PFSK-1 (cell line): ENCODE measurements around the gene CHST11.

ENCODE experiments used
- FOXP2 ChIP-seq: optimal IDR thresholded peaks from 2 replicates; pipeline ENCODE3; 2011; ENCODE audit warnings: borderline replicate concordance, control low read depth, inconsistent platforms; ENCODE audit not compliant: insufficient read depth; ENCODE audit errors: extremely low read length, extremely low read depth
- POLR2AphosphoS5 ChIP-seq: IDR thresholded peaks from 2 replicates; pipeline ENCODE4 v1.6.1; 2012; ENCODE audit warnings: low read depth, mild to moderate bottlenecking, control low read depth, low read length, moderate library complexity
- REST ChIP-seq, 2 experiments: IDR thresholded peaks; 2 replicates each; pipeline versions ENCODE4 v1.6.1 to v1.8.0; 2011 to 2012; ENCODE audit warnings: low read depth in 2 of 2, low read length in 2 of 2, control low read depth in 1 of 2, inconsistent platforms in 1 of 2, mild to moderate bottlenecking in 1 of 2, moderate library complexity in 1 of 2; ENCODE audit not compliant: insufficient read depth in 1 of 2
- SIN3A ChIP-seq: IDR thresholded peaks from 2 replicates; pipeline ENCODE4 v1.6.1; 2012; ENCODE audit warnings: mild to moderate bottlenecking, low read length, moderate library complexity, borderline replicate concordance; ENCODE audit not compliant: insufficient read depth
- TAF1 ChIP-seq: IDR thresholded peaks from 2 replicates; pipeline ENCODE4 v1.6.1; 2012; ENCODE audit warnings: low read length, control low read depth, borderline replicate concordance; ENCODE audit not compliant: insufficient read depth

CHST11 gene

DNA sequence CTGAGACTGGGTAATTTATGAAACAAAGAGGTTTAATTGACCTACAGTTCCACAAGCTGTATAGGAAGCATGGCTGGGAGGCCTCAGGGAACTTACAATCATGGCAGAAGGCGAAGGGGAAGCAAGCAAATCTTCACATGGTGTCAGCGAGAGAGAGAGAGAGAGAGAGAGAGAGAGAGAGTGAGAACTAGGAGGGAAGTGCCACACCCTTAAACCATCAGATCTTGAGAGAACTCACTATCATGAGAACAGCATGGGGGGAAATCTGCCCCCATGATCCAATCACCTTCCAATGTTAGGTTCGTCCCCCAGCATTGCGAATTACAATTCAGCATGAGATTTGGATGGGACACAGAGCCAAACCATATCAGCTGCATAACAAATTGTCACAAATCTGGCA lies 96.7 kb downstream of the CHST11 start:
- no peak for TF ChIP-seq FOXP2
- TF ChIP-seq POLR2AphosphoS5 = no peak
- no peak for TF ChIP-seq REST (IDR thresholded peaks at IDR 0.05; ENCODE audit: insufficient read depth in 1 of 2, low read depth in 2 of 2, low read length in 2 of 2)
- TF ChIP-seq TAF1 = no peak
- no peak for TF ChIP-seq SIN3A

DNA sequence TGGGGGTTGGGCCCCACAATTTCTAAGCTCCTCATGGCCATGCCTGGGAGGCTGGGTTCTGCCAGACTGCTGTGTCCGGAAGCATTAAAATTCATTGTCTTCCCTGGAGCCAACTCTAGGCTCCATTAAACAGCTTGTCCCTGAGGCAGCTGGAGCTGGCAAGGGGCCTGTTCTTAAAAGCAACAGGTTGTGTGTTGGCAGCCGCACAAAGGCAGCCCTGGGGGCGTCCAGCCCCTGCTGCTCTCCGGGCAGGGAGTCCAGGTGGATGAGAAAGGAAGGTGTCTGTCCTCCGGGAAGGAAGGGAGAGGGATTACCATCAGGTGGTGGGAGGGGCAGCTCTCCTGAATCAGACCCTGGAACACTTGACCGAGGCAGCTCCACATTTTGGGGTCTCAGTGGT lies 98.9 kb downstream of the CHST11 start:
- TF ChIP-seq SIN3A (no peak), POLR2AphosphoS5 (no peak), TAF1 (no peak), FOXP2 (no peak), REST (IDR thresholded peaks at IDR 0.05; ENCODE audit: insufficient read depth in 1 of 2, low read depth in 2 of 2, low read length in 2 of 2) (no peak)

GRCh38 chr12:104557488-104558195 lies 100.9 kb downstream of the CHST11 start:
- TF ChIP-seq POLR2AphosphoS5 = no peak
- no peak for TF ChIP-seq REST (IDR thresholded peaks at IDR 0.05; ENCODE audit: insufficient read depth in 1 of 2, low read depth in 2 of 2, low read length in 2 of 2)
- TF ChIP-seq SIN3A = no peak
- no peak for TF ChIP-seq TAF1
- no peak for TF ChIP-seq FOXP2

- TF ChIP-seq FOXP2 (no peak), POLR2AphosphoS5 (no peak), SIN3A (no peak), TAF1 (no peak), REST (IDR thresholded peaks at IDR 0.05; ENCODE audit: insufficient read depth in 1 of 2, low read depth in 2 of 2, low read length in 2 of 2) (no peak)
Observed at GRCh38 chr12:104560881-104561280, 104.1 kb downstream of the CHST11 start.

GRCh38 chr12:104562763-104563162 lies 106.0 kb downstream of the CHST11 start:
- TF ChIP-seq REST (IDR thresholded peaks at IDR 0.05; ENCODE audit: insufficient read depth in 1 of 2, low read depth in 2 of 2, low read length in 2 of 2) = no peak
- no peak for TF ChIP-seq POLR2AphosphoS5
- TF ChIP-seq FOXP2 = no peak
- no peak for TF ChIP-seq TAF1
- TF ChIP-seq SIN3A = no peak
